NCI-H748 (cell line): ENCODE measurements around the gene TPCN2.

Source experiments
- DNase-seq: peaks from one replicate; lab custom pipeline; 2025; ENCODE audit not compliant: unreplicated experiment; lab: John Stamatoyannopoulos, UW

The TPCN2 gene

GRCh38 chr11:69108030-69108429 lies 59.3 kb downstream of the TPCN2 start:
- no peak for DNase-seq

- DNase-seq, result no peak
These were observed 59.8 kb downstream of the TPCN2 start for GRCh38 chr11:69108559-69108958.

GRCh38 chr11:69109101-69109500 lies 60.4 kb downstream of the TPCN2 start:
- no peak for DNase-seq

GRCh38 chr11:69110451-69110850 lies 61.7 kb downstream of the TPCN2 start:
- DNase-seq, result no peak

GRCh38 chr11:69111624-69112542 lies 63.2 kb downstream of the TPCN2 start:
- no peak for DNase-seq

GRCh38 chr11:69113226-69113625 lies 64.5 kb downstream of the TPCN2 start:
- DNase-seq, result no peak

GRCh38 chr11:69113646-69114340 lies 65.1 kb downstream of the TPCN2 start:
- DNase-seq, result no peak

- DNase-seq, result no peak
These were observed 65.6 kb downstream of the TPCN2 start for GRCh38 chr11:69114362-69114761.

- no peak for DNase-seq
These were observed 66.2 kb downstream of the TPCN2 start for GRCh38 chr11:69114811-69115523.

- no peak for DNase-seq
These were observed 67.1 kb downstream of the TPCN2 start for GRCh38 chr11:69115586-69116560.

GRCh38 chr11:69116671-69117070 lies 67.9 kb downstream of the TPCN2 start:
- DNase-seq, result no peak

- no peak for DNase-seq
These were observed 70.5 kb downstream of the TPCN2 start for GRCh38 chr11:69119190-69119589.

GRCh38 chr11:69120096-69120875 lies 71.6 kb downstream of the TPCN2 start:
- DNase-seq, result no peak

GRCh38 chr11:69121021-69121420 lies 72.3 kb downstream of the TPCN2 start:
- DNase-seq, result no peak

GRCh38 chr11:69121621-69122325 lies 73.0 kb downstream of the TPCN2 start:
- DNase-seq, result no peak

GRCh38 chr11:69122326-69122629 lies 73.5 kb downstream of the TPCN2 start:
- DNase-seq, result no peak

- DNase-seq, result peak; percentile 36
These were observed 74.1 kb downstream of the TPCN2 start for GRCh38 chr11:69122630-69123431.
